ENCODE results near the gene DAPK1.

Gene DAPK1

DNA sequence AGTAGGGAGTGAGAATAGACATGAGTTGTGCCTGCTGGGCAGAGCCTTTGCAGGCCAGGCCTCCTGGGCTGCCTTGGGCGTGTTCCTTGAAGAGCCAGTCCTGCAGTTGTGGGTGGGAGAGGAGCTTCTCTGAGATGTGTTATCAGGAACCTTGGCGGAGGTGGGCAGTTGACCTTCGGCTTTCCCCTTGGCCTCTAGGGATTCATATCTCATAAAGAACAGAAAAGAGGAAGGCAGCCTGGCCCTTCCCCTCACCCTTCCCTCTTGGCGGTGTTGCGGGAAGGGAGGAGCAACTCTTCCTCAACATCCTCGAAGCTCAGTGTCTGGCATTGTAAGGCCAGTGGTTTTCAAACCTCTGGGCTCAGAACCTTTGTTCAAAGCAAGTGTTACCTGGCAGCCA, 59.2 kb downstream of the DAPK1 start:
- ChIA-PET POLR2A (interaction anchor here (1.3 to 4.3 kb wide), 2 partner anchors 19 to 21 kb away, joined by 4 to 16 read pairs; no protein-coding TSS in a partner anchor), CTCF (interaction anchor here (0.8 to 3.1 kb wide), 9 partner anchors 9 to 41 kb away, joined by 3 to 14 read pairs (median 4); no protein-coding TSS in a partner anchor)
- no peak for DNase-seq (ENCODE audit: extremely low spot score)
- TF ChIP-seq, protein P1, sequence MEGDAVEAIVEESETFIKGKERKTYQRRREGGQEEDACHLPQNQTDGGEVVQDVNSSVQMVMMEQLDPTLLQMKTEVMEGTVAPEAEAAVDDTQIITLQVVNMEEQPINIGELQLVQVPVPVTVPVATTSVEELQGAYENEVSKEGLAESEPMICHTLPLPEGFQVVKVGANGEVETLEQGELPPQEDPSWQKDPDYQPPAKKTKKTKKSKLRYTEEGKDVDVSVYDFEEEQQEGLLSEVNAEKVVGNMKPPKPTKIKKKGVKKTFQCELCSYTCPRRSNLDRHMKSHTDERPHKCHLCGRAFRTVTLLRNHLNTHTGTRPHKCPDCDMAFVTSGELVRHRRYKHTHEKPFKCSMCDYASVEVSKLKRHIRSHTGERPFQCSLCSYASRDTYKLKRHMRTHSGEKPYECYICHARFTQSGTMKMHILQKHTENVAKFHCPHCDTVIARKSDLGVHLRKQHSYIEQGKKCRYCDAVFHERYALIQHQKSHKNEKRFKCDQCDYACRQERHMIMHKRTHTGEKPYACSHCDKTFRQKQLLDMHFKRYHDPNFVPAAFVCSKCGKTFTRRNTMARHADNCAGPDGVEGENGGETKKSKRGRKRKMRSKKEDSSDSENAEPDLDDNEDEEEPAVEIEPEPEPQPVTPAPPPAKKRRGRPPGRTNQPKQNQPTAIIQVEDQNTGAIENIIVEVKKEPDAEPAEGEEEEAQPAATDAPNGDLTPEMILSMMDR (IDR thresholded peaks at IDR 0.05; ENCODE audit: control extremely low read depth, extremely low read depth, low read depth, missing control alignments): no peak

DNA sequence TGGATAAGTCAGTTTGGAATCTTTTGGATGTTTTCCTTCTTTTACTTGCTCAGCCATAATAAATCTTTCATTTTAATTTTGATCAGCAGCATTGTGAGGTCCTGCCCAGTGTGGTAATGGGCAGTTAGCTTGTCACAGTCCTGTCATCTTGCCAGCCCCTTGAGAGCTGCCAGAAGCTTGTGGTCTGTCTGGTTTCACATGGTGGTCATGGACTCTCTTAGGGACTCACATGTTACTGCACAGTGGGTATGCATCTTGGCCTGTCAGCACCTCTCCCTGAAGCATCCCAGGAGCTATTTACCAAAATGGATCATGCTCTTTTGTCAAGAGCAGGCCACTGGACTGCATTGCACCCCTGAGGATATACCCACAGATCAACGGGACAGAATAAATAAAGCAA, 60.3 kb downstream of the DAPK1 start:
- TF ChIP-seq, protein P1 (IDR thresholded peaks at IDR 0.05; ENCODE audit: control extremely low read depth, extremely low read depth, low read depth, missing control alignments): no peak
- CTCF ChIA-PET: interaction anchor here (0.8 to 3.1 kb wide), 13 partner anchors 10 to 64 kb away, joined by 3 to 14 read pairs (median 4); no protein-coding TSS in a partner anchor
- POLR2A ChIA-PET: interaction anchor here (1.4 to 4.3 kb wide), 2 partner anchors 13 to 22 kb away, joined by 5 to 16 read pairs; no protein-coding TSS in a partner anchor
- no peak for DNase-seq (ENCODE audit: extremely low spot score)

DNA sequence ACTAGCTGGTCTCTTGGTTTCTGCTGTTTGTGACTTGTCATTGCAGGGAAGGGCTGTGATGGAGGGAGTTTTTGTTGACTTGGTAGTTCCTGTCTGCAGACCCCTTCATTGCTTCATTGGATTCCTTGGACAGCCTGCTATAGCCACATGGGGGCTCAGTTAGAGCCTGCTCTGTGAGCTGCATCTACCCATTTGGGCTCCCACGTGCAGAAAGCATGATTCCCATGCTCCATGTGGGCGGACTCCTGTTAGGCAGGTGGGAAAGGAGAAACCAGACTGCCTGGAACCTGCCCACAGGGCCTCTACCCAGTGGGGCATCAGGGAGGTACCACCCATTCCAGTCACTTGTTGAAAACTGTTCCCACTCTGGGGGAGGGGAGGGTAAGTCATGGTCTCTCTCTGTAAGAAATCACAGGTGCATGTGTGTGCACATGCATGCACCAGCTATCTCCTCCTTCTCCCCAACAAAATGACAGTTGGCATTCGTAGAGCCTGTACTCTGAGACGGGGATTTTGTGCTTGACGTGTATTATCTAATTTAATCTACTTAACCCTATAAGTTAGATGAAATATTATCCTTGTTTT, 61.0 kb downstream of the DAPK1 start:
- TF ChIP-seq, protein P1 (IDR thresholded peaks at IDR 0.05; ENCODE audit: control extremely low read depth, extremely low read depth, low read depth, missing control alignments): no peak
- POLR2A ChIA-PET: interaction anchor here (0.8 to 4.3 kb wide), 3 partner anchors 12 to 22 kb away, joined by 3 to 16 read pairs (median 5); no protein-coding TSS in a partner anchor
- no peak for DNase-seq (ENCODE audit: extremely low spot score)
- CTCF ChIA-PET: interaction anchor here (0.8 to 3.1 kb wide), 11 partner anchors 12 to 65 kb away, joined by 3 to 14 read pairs (median 4); no protein-coding TSS in a partner anchor

DNA sequence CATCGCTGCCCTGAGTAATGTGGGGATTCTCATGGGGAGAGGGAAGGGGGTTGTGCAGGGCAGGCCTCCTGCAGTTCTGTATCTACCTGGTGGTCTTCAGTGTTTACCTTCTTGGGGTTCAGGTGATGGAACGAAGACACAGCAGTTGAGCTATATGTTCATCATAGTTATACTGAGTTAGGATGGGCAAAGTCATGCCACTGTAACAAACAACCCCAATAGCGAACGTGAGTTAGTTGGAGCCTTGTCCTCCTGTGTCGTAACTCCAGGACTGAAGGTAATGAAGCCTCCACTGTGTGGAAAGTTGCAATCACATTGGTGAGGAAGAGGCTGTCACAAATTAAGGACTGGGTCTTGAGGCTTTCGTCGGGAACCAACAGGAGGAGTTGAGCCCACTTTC, 64.4 kb downstream of the DAPK1 start:
- DNase-seq (ENCODE audit: extremely low spot score): no peak
- TF ChIP-seq, protein P1 (IDR thresholded peaks at IDR 0.05; ENCODE audit: control extremely low read depth, extremely low read depth, low read depth, missing control alignments): no peak
- POLR2A ChIA-PET: interaction anchor here (1.2 kb wide), 1 partner anchor 26 kb away, joined by 3 read pairs; no protein-coding TSS in a partner anchor
- CTCF ChIA-PET: interaction anchor here (1.1 kb wide), 1 partner anchor 224 kb away, joined by 3 read pairs; no protein-coding TSS in a partner anchor

DNA sequence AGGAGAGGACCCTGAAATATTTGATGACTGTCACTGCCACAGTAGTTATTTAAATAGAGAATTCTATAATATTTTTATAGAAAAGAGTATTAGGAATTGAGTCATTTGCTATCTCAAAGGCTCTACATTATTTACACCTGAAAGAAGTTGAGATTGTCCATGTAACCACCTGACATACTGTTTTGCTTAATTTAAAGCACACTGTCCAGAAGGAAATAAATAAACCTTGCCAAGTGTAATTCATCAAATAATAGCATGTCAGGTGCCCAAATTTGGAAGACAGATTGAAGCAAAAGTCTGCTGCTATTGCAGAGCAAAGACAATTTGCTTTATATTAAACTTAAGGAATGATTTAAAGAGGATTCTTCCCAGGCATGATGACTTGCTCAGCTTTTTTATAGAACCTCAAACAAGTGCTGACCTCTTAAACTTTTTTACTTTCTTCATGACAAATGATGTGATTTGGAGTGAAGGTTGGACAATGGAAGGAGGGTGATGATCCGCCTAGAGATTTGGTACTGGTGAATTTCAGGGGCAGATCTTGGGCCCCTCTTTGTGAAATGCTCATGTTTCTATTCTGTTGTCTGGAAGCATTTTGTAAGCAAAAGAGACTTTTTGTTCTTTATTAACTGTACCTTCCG, 65.0 kb downstream of the DAPK1 start:
- no peak for DNase-seq (ENCODE audit: extremely low spot score)
- POLR2A ChIA-PET: interaction anchor here (1.2 kb wide), 1 partner anchor 26 kb away, joined by 3 read pairs; no protein-coding TSS in a partner anchor
- CTCF ChIA-PET: interaction anchor here (1.1 kb wide), 1 partner anchor 225 kb away, joined by 3 read pairs; no protein-coding TSS in a partner anchor
- TF ChIP-seq, protein P1 (IDR thresholded peaks at IDR 0.05; ENCODE audit: control extremely low read depth, extremely low read depth, low read depth, missing control alignments): no peak

DNA sequence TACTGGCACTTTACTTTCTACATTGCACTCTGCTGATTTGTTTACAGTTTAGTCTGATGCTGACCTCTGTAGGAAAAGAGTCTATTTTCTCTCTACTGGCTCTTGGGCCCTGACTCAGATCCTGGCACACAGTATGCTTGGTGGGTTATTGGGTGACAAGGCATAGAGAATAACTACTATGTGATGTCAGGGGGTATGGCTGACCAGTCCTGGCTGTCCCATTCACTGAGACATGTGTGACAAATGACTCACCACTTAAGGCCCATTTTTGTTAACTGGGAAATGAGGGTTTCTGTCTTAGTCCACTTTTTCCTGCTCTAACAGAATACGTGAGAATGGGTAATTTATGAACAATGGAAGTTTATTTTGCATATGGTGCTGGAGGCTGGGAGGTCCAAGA, 66.4 kb downstream of the DAPK1 start:
- CTCF ChIA-PET: interaction anchor here (1.1 kb wide), 1 partner anchor 39 kb away, joined by 3 read pairs; no protein-coding TSS in a partner anchor
- POLR2A ChIA-PET: no interaction called here

More for the DNA sequence above, 66.4 kb downstream of the DAPK1 start:
- DNase-seq (ENCODE audit: extremely low spot score): no peak
- TF ChIP-seq, protein P1 (IDR thresholded peaks at IDR 0.05; ENCODE audit: control extremely low read depth, extremely low read depth, low read depth, missing control alignments): no peak
